Right ventricle myocardium inferior (tissue), 1 donor: ENCODE data around the gene EP400. TPM values are rescaled to one million over a fixed set of nuclear protein-coding genes. Genes with fewer than 3 reads are reported as not detected.

ENCODE experiments used
- ATAC-seq: fragments of 200-7000 bp; cut with Tn5 transposase; one replicate; pipeline ENCODE4 v1.9.1; 2020; ENCODE audit warnings: mild to moderate bottlenecking, moderate library complexity
- DNase-seq: peaks from one replicate; pipeline ENCODE4 v3.0.0; 2021; ENCODE audit errors: missing footprints
- intact Hi-C: fragments of 100-400 bp; cut with DNase I; formaldehyde crosslinking; loops from one replicate; pipeline ENCODE4 v1.11.0; 2022
- total RNA-seq: library from RNA; stranded (reverse); fragmentation: NEBNext Ultra II Directional; extraction: Animal tissue kit (Norgen Biotek cat#: 25700); gene quantifications from one replicate; pipeline ENCODE4 v1.2.1, GENCODE V29; 2021
- donor health status: DM: no; HTN: yes; CAD: no; lungs with severe emphysema.

The EP400 gene
- total RNA-seq, 1 donor from 2014 or later, result 13.9 TPM

- intact Hi-C loops, result no loop called here
- DNase-seq, result no peak
- ATAC-seq, result no peak
These were observed 102.6 kb downstream of the EP400 start for GRCh38 chr12:132052196-132052932.

- ATAC-seq (no peak), DNase-seq (no peak)
- intact Hi-C loops, result no loop called here
These were observed 103.9 kb downstream of the EP400 start for GRCh38 chr12:132053338-132054330.

GRCh38 chr12:132054983-132055382 is 105.2 kb downstream of the EP400 start:
- DNase-seq (no peak), ATAC-seq (no peak)
- intact Hi-C loops, result no loop called here

GRCh38 chr12:132055535-132056096 is 105.9 kb downstream of the EP400 start:
- DNase-seq, result no peak
- ATAC-seq, result no peak
- intact Hi-C loops, result no loop called here

- ATAC-seq (no peak), DNase-seq (no peak)
- intact Hi-C loops, result no loop called here
These were observed 106.6 kb downstream of the EP400 start for GRCh38 chr12:132056320-132056719.

- ATAC-seq (no peak), DNase-seq (no peak)
- intact Hi-C loops, result no loop called here
These were observed 107.2 kb downstream of the EP400 start for GRCh38 chr12:132056951-132057350.

GRCh38 chr12:132057691-132058090 is 107.9 kb downstream of the EP400 start:
- DNase-seq (no peak), ATAC-seq (no peak)
- intact Hi-C loops, result no loop called here

- DNase-seq (no peak), ATAC-seq (no peak)
- intact Hi-C loops, result no loop called here
These were observed 111.5 kb downstream of the EP400 start for GRCh38 chr12:132061197-132061596.

- DNase-seq (no peak), ATAC-seq (no peak)
- intact Hi-C loops, result no loop called here
These were observed 112.1 kb downstream of the EP400 start for GRCh38 chr12:132061641-132062430.

- intact Hi-C loops, result no loop called here
- ATAC-seq, result no peak
- no peak for DNase-seq
These were observed 112.7 kb downstream of the EP400 start for GRCh38 chr12:132062481-132062880.

GRCh38 chr12:132063491-132063890 is 113.7 kb downstream of the EP400 start:
- no peak for ATAC-seq
- DNase-seq, result no peak
- intact Hi-C loops, result no loop called here

GRCh38 chr12:132064631-132065030 is 114.9 kb downstream of the EP400 start:
- no peak for ATAC-seq

GRCh38 chr12:132065203-132065602 is 115.5 kb downstream of the EP400 start:
- DNase-seq (no peak), ATAC-seq (no peak)
- intact Hi-C loops, result no loop called here

More at GRCh38 chr12:132064631-132065030, 114.9 kb downstream of the EP400 start:
- intact Hi-C loops, result no loop called here
- no peak for DNase-seq

- DNase-seq (no peak), ATAC-seq (no peak)
- intact Hi-C loops, result no loop called here
These were observed 116.0 kb downstream of the EP400 start for GRCh38 chr12:132065609-132066344.

- no peak for ATAC-seq
- intact Hi-C loops, result no loop called here
- DNase-seq, result no peak
These were observed 116.6 kb downstream of the EP400 start for GRCh38 chr12:132066345-132066685.

GRCh38 chr12:132066749-132067148 is 117.0 kb downstream of the EP400 start:
- no peak for ATAC-seq
- no peak for DNase-seq
- intact Hi-C loops, result no loop called here

GRCh38 chr12:132067182-132067581 is 117.4 kb downstream of the EP400 start:
- intact Hi-C loops, result no loop called here
- ATAC-seq (no peak), DNase-seq (no peak)

GRCh38 chr12:132068250-132068649 is 118.5 kb downstream of the EP400 start:
- no peak for DNase-seq
- no peak for ATAC-seq
- intact Hi-C loops, result no loop called here
